ENCODE measurements around the gene AGR2. TPM values are rescaled to one million over a fixed set of nuclear protein-coding genes. Genes with fewer than 3 reads are reported as not detected.

Gene AGR2
- total and polyA plus RNA-seq, 2 of the 4 experiments (the other 2 are of a cell fraction), result not detected

DNA sequence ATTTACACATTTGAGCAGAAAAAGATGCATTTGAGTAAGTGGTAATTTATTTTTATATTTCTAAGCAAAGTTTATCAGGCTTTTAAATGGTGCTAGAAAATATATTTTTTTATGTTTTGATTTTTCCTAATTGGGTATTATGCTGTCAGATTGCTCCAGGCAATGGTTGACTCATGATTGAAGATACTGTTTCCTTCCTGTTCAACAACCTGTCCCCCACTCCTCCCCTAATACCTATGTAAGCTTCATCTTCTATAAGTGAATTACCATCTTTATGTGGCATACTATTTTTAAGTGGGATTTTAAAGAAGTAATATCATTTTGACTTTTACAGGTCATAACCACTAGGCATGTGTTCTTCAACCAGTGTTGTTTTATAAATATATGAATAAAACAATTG, 29.8 kb downstream of the AGR2 start:
- no peak overlapping the region for H2AFZ ChIP-seq (replicated peaks; ENCODE audit: low read length, poor library complexity)
- H3K4me1 ChIP-seq (ENCODE audit: control insufficient read depth, insufficient read depth, low read length), result no peaks in the 10 kb centered on the region
- ATAC-seq (ENCODE audit: low read depth) (no peak), DNase-seq (no peak)
- no peak overlapping the region for H4K5ac ChIP-seq (ENCODE audit: low read depth, low read length)
- no peak overlapping the region for H3K18ac ChIP-seq (ENCODE audit: low read depth, low read length)
- BruUV-seq (replicated peaks), result no TSS peak
- no peak overlapping the region for H4K91ac ChIP-seq (ENCODE audit: insufficient read depth, low read depth, low read length)
- no peak overlapping the region for H2BK20ac ChIP-seq (ENCODE audit: low read depth, low read length)
- H3K9me3 ChIP-seq (ENCODE audit: control insufficient read depth, insufficient read depth, low read length), result no peaks in the 10 kb centered on the region
- no peak overlapping the region for H2AK9ac ChIP-seq (replicated peaks; ENCODE audit: low read depth, low read length, poor library complexity)
- no peak overlapping the region for H3K9ac ChIP-seq (ENCODE audit: low read depth, low read length)
- no peaks in the 10 kb centered on the region for H3K9me1 ChIP-seq (ENCODE audit: insufficient read depth, low read length)
- in situ Hi-C loops (cut with MboI; ENCODE audit: low sequenced_read_pairs), result no loop called here
- no peaks in the 10 kb centered on the region for H3K27me3 ChIP-seq (ENCODE audit: control insufficient read depth, insufficient read depth, low read length)
- no peak overlapping the region for H3K56ac ChIP-seq (ENCODE audit: extremely low read depth, insufficient read depth, low read length)
- POLR2A ChIA-PET (ENCODE audit: unreplicated experiment), result no interaction called here
- H3K79me1 ChIP-seq (ENCODE audit: low read depth in 1 of 2, low read length in 2 of 2), result no peaks in the 10 kb centered on the region
- H3K4ac ChIP-seq (ENCODE audit: low read depth, low read length), result no peak overlapping the region
- CTCF ChIA-PET, result interaction anchor here (1.1 to 1.8 kb wide), 2 partner anchors 26 to 151 kb away, joined by 3 to 6 read pairs; no protein-coding TSS in a partner anchor
- no peak overlapping the region for H4K8ac ChIP-seq (ENCODE audit: low read depth in 2 of 2, low read length in 2 of 2)
- no peak overlapping the region for H3K23ac ChIP-seq (ENCODE audit: low read depth, low read length)
- no peak overlapping the region for H3K14ac ChIP-seq (replicated peaks; ENCODE audit: low read depth, low read length)
- no peaks in the 10 kb centered on the region for H4K20me1 ChIP-seq (ENCODE audit: insufficient read depth, low read length)
- H2BK5ac ChIP-seq (ENCODE audit: low read depth, low read length, poor library complexity, severe bottlenecking), result no peak overlapping the region
- dilution Hi-C loops (cut with HindIII; ENCODE audit: low sequenced_read_pairs, unreplicated experiment), result no loop called here
- H3K27ac ChIP-seq (ENCODE audit: insufficient read depth, low read length), result no peak overlapping the region
- H3K36me3 ChIP-seq (ENCODE audit: control insufficient read depth, insufficient read depth, low read length), result no peaks in the 10 kb centered on the region
- intact Hi-C loops (cut with micrococcal nuclease), result no loop called here
- H2BK120ac ChIP-seq (ENCODE audit: low read depth, low read length), result no peak overlapping the region
- no peak overlapping the region for H2BK15ac ChIP-seq (ENCODE audit: low read depth, low read length)
- no peak overlapping the region for H3K4me2 ChIP-seq (ENCODE audit: low read depth, low read length)
- TF ChIP-seq POLR2A (IDR thresholded peaks at IDR 0.05; ENCODE audit: low read depth, low read length) (no peak), CTCF (conservative IDR thresholded peaks at IDR 0.05; ENCODE audit: low read depth, low read length) (no peak), CHD1 (IDR thresholded peaks at IDR 0.05; ENCODE audit: low read depth, low read length) (no peak)
- H3K4me3 ChIP-seq (ENCODE audit: insufficient read depth, low read depth, low read length), result no peak overlapping the region
- no peak overlapping the region for H2AK5ac ChIP-seq (ENCODE audit: low read depth, low read length)
